Chondrocyte (in vitro differentiated cells): ENCODE results near the gene PLAAT4. TPM values are rescaled to one million over a fixed set of nuclear protein-coding genes. Genes with fewer than 3 reads are reported as not detected.
"Not testable (repeated sequence)": the region's sequence is repeated elsewhere in the genome, so short reads cannot be mapped to it uniquely, and the experiment has no call there.

Experiments used
- DNase-seq: peaks from one replicate; pipeline ENCODE4 v3.0.0; 2021; ENCODE audit warnings: mixed read lengths, low spot score
- H3K27ac Mint-ChIP-seq: one replicate; pipeline ENCODE4 v1.8.0; 2021; ENCODE audit warnings: mild to moderate bottlenecking, moderate library complexity, mixed read lengths; ENCODE audit not compliant: unreplicated experiment
- H3K27me3 Mint-ChIP-seq: 2 replicates; pipeline ENCODE4 v1.8.0; 2021; ENCODE audit warnings: low read depth, mixed read lengths
- H3K36me3 Mint-ChIP-seq: 2 replicates; pipeline ENCODE4 v1.8.0; 2021; ENCODE audit warnings: low read depth, mixed read lengths
- H3K4me1 Mint-ChIP-seq: 2 replicates; pipeline ENCODE4 v1.8.0; 2021; ENCODE audit warnings: low read depth, mild to moderate bottlenecking, mixed read lengths
- H3K4me3 Mint-ChIP-seq: one replicate; pipeline ENCODE4 v1.8.0; 2021; ENCODE audit warnings: mild to moderate bottlenecking, moderate library complexity, mixed read lengths; ENCODE audit not compliant: unreplicated experiment
- H3K9me3 Mint-ChIP-seq: 2 replicates; pipeline ENCODE4 v1.8.0; 2021; ENCODE audit warnings: low read depth, mixed read lengths
- CTCF ChIP-seq: fragments of 200-600 bp; sonication (generic); IDR thresholded peaks from 2 replicates; pipeline ENCODE4 v1.5.0; 2021; ENCODE audit warnings: antibody characterized with exemption, mild to moderate bottlenecking, moderate library complexity
- total RNA-seq: library from RNA; stranded (reverse); gene quantifications from 3 replicates; pipeline ENCODE4 v1.2.1, GENCODE V29; 2021

Gene PLAAT4
- total RNA-seq, 1 donor from 2014 or later, result 1.8 TPM

GRCh38 chr11:63534895-63535461 is 1.6 kb upstream of the PLAAT4 start:
- H3K36me3 Mint-ChIP-seq, result no peaks in the 10 kb centered on the region
- no peak overlapping the region for H3K27ac Mint-ChIP-seq
- no peak overlapping the region for H3K4me3 Mint-ChIP-seq
- H3K9me3 Mint-ChIP-seq, result no peaks in the 10 kb centered on the region
- DNase-seq, result no peak
- H3K27me3 Mint-ChIP-seq, result peaks cover 25% of the 10 kb centered on the region
- H3K4me1 Mint-ChIP-seq, result peaks cover 16% of the 10 kb centered on the region
- TF ChIP-seq CTCF, result no peak

- peaks cover 16% of the 10 kb centered on the region for H3K4me1 Mint-ChIP-seq
- no peak overlapping the region for H3K4me3 Mint-ChIP-seq
- DNase-seq, result no peak
- peaks cover 26% of the 10 kb centered on the region for H3K27me3 Mint-ChIP-seq
- no peak overlapping the region for H3K27ac Mint-ChIP-seq
- no peaks in the 10 kb centered on the region for H3K36me3 Mint-ChIP-seq
- no peak for TF ChIP-seq CTCF
- H3K9me3 Mint-ChIP-seq, result no peaks in the 10 kb centered on the region
These were observed 874 bp upstream of the PLAAT4 start for GRCh38 chr11:63535734-63536133.

- Mint-ChIP-seq H3K4me1 (peaks cover 14% of the 10 kb centered on the region), H3K9me3 (no peaks in the 10 kb centered on the region), H3K27ac (peak overlapping the region; percentile 79), H3K4me3 (peak overlapping the region; percentile 28), H3K27me3 (peaks cover 23% of the 10 kb centered on the region), H3K36me3 (no peaks in the 10 kb centered on the region)
- TF ChIP-seq CTCF, result no peak
- no peak for DNase-seq
These were observed 889 bp downstream of the PLAAT4 start for GRCh38 chr11:63537293-63538101.

GRCh38 chr11:63542506-63542905 is 5.9 kb downstream of the PLAAT4 start:
- not testable (repeated sequence) for H3K4me1 Mint-ChIP-seq, DNase-seq, H3K4me3 Mint-ChIP-seq, H3K27ac Mint-ChIP-seq, H3K36me3 Mint-ChIP-seq, H3K9me3 Mint-ChIP-seq
- H3K27me3 Mint-ChIP-seq, result peaks cover 29% of the 10 kb centered on the region

- Mint-ChIP-seq H3K4me1 (no peaks in the 10 kb centered on the region), H3K27me3 (peaks cover 33% of the 10 kb centered on the region)
These were observed 7.1 kb downstream of the PLAAT4 start for GRCh38 chr11:63543711-63544110.

More at GRCh38 chr11:63543711-63544110, 7.1 kb downstream of the PLAAT4 start:
- no peak for DNase-seq
- no peaks in the 10 kb centered on the region for H3K9me3 Mint-ChIP-seq
- TF ChIP-seq CTCF, result no peak
- H3K4me3 Mint-ChIP-seq, result no peak overlapping the region
- H3K27ac Mint-ChIP-seq, result no peak overlapping the region
- H3K36me3 Mint-ChIP-seq, result no peaks in the 10 kb centered on the region
